SIG-M5 (cell line): Measurements from ENCODE around the gene WDR82.

ENCODE experiments used
- DNase-seq: peaks from one replicate; lab custom pipeline; 2025; lab: John Stamatoyannopoulos, UW

The WDR82 gene, protein sequence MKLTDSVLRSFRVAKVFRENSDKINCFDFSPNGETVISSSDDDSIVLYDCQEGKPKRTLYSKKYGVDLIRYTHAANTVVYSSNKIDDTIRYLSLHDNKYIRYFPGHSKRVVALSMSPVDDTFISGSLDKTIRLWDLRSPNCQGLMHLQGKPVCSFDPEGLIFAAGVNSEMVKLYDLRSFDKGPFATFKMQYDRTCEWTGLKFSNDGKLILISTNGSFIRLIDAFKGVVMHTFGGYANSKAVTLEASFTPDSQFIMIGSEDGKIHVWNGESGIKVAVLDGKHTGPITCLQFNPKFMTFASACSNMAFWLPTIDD

DNA sequence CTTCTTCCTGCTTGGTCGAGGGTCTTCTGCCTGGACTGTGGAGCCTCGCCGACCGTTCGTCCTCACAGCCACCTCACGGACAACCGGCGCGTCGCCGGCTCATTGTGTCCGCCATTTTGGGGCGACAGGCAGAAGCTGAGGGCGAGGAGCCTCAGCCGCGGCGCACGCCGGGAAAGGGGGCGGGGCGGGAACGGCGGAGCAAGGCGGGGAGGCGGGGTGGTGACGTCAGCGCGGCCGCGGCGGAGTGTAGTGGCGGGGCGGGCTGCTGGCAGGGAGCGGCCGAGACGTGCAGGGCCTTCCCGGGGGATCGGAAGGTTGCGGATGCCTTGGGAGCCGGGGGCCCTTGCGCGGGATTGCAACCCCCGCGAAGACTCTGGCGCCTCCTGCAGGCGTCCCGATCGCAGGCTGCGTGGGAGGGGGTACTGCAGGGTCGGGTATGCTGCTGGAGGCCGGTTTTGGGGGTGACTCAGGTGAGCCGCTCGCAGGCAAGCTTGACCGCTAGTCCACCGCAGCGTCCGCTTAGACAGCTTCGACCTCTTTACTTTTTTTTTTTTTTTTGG, at the start of gene WDR82:
TSS of gene WDR82 (minus strand) at position 140 of the 560 bp plus-strand sequence. CDS start 288 bp downstream, outside the sequence.
- DNase-seq: peak; percentile 60

DNA sequence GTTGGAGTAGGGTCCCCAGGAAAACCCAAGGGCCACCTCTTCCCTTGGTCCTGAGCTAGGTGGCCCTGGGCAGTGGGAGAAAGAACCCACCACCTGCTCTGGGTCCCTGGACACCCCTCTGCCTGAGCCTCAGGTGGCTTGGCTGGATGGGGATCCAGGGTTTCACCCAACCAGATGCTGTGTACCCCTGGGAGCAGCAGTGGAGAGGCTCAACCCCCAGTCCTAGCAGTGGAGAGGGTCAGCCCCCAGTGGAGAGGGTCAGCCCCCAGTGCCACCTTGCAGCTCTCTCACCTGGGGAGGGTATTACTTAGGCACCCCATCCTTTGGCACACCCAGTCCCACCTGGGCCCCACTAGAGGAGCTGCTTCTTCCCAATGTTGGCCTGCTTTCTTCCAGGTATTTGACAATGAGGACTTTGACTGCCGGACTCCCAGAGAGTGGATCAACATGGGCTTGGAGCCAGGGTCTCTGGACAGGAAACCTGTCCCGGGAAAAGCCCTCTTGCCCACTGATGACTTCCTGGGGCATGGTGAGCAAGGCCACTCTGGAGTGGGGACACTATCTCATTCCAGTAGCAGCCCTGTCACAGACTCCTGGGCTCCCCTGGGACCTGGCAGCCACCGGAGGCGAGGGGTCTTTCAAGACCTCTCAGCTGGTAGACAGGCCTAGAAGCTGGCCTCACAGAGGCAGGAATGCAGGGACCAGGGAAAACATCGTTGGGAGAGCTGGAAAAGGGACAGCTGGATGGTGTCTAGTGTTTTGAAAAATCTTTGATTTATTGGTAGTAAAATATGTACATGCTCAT, 49.2 kb upstream of the WDR82 start:
- DNase-seq: no peak

DNA sequence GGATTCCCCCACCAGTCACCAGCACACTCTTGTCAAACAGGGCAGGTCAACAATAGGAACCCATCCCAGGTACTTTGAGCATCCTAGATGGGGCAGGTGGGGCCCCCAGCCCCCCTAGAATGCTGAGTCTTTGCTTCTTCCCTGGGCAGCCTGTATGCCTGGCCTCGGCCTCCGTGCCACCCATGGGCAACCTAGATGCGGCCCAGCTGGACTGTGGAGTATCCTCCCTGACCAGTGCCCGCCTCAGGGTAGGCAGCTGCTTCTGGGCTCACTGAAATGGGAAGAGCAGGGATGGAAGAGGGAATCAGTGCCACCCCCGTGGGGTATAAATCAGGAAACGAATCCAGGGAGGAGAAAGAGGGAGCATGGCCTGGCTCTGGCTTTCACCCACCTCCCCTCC, 48.5 kb upstream of the WDR82 start:
- no peak for DNase-seq

DNA sequence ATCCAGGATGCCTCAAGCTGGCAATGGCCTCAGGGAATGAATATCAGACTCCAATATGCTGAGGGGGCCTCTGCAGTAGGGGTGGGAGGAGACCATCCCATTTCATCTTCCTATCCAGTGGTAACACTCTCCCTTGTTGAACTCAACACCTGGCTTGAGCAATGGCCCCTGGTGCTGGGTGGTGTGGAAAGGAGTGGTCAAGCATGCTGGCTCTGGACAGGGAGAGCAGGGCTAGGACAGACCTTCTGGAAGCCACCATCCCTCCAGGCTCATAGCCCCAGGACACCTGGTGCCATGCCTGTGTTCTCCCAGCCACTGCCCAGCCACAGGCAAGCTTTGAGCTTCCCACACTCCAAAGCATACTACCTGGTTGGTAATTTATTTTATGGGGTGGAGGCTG, 47.2 kb upstream of the WDR82 start:
- no peak for DNase-seq

DNA sequence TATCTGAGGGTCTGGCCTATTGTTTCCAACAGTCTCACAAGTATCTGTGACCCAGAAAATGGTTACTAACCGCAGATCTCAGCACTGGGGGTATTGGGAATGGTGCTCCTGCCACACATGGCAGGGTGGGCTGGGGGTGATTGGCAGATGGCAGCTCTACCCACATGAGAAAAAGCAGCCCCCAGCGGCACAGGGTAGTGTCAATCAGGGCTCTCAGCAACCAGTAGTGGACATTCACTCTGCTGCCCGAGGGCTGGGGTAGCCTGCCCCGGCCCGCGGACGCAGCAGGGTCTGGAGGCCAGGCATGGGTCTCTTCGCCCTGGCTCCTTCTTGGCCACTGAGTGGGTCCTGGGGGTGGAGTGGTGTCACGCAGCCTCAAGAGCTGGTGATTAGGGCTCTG, 46.2 kb upstream of the WDR82 start:
- no peak for DNase-seq

DNA sequence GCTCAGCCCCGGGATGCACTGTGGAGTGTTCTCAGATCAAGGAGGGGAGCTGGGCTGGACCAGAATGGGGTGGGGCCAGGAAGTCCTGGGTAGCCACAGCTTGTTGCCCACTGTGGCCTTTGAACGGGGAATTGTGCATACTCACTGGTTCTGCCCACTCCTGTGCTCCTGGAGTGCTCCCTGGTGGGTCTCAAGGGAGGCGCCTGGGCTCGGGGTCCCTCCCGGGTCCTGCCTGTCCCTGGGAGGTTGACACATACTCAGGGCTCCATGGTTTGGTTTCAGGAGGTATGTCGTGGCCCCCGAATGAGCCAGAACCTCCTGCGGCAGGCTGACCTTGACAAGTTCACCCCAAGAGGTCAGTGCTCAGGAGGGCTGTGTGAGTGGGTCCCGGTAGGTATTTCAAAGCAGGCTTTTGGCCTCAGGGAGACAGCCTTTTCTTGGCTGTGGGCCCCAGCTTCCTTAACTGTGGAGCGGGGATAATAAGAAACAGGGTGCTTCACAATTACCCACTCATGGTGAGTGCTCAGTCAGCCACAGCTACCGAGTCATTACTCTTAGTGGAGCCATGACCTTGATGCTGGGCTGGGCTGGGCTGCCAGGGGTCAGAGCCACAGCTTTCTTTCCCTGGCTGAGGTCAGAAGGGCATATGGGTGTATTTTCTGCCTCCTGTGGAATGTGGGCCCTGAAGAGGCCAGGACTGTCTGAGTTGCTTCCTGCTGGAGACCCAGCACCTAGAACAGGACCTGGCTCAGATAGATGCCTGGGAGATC, 45.3 kb upstream of the WDR82 start:
- no peak for DNase-seq

DNA sequence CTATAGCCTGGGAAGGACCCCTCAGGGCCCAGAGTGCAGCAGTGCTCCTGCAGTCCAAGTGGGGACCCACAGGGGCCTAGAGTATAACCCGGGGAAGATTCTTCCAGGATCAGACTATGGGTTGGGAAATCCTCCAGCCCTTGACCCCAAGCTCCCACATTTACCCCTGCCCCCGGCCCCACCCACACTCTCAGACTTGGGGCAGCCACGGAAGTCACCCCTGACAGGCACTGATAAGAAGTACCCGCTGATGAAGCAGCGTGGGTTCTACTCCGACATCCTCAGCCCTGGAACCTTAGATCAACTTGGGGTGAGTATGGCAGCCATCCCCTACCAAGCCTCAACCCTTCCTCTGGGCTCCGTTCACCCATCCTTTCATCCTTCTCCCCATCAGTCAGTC, 44.0 kb upstream of the WDR82 start:
- no peak for DNase-seq

DNA sequence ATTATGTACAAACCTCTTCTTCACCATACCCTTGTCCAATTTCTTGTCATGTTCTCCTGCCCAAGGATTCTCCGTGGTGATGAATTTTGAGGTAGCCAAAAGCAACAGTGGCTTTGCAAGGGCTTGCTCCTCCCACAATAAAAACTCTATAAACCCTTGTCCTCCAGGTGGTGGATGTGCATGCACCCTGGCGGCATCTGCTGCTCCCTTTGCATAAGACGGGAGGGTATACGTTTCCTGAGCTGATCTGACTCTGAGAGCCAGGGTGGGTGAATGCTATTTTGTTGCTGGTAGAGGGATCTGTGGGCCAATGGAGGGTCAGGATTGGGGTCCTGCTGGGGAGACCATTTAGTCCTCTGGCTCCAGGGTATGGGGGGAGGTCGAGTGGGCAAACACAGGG, 43.0 kb upstream of the WDR82 start:
- no peak for DNase-seq

DNA sequence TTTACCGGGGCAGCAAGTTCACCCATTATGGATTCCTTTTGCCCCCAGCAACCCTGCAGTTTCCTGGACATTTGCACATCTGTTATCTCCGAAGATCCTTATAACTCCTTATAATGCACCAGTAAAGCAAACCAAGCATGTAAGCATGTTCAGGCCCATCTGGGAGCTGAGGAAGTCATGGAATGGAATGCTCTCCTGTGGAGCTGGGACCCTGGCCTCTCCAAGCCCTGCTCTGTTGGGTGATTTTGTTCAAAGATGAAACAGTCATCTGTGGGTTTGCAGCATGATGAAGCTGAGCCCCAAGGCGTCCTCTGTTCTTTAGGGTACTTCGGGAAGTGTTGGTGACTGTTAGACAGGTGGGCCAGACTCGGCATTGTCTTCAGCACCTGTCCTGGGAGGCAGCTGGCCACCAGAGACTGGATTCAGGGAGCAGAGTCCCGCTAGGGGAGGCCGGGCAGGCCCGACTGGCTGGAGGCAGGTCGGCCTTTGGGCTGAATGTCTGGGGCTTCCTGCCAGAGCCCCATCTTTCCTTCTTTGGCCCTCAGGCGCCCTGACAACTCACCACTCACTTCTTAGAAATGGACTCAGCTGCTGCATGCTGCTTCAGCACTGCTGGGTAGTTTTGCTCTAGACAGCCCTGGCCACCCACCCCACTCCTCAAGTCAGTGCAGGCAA, 41.6 kb upstream of the WDR82 start:
- no peak for DNase-seq

DNA sequence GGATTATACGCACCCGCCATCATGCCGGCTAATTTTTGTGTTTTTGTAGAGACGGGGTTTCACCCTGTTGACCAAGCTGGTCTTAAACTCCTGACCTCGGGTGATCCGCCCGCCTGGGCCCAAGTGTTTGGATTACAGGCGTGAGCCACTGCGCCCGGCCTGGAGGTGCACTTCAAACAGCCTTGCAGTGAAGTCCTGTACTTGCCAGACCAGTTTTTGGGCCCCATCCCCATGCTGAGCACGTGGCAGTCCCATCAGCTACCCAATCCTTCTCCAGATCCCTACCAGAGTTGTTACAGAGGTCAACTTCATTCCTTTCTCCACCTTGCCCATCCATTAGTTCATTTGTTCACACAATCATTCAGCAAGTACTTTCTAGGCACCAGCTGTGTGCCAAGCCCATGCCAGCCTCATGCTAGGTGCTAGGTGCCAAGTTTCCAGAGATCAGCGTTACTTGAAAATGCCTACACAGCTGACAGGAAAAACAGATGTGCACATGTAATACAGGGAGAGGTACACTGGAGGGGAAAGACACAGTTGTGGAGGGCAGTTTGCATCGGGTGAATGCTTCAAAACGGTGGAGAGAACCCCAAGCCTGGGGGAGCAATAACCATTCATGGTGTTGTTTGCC, 39.9 kb upstream of the WDR82 start:
- DNase-seq: no peak

DNA sequence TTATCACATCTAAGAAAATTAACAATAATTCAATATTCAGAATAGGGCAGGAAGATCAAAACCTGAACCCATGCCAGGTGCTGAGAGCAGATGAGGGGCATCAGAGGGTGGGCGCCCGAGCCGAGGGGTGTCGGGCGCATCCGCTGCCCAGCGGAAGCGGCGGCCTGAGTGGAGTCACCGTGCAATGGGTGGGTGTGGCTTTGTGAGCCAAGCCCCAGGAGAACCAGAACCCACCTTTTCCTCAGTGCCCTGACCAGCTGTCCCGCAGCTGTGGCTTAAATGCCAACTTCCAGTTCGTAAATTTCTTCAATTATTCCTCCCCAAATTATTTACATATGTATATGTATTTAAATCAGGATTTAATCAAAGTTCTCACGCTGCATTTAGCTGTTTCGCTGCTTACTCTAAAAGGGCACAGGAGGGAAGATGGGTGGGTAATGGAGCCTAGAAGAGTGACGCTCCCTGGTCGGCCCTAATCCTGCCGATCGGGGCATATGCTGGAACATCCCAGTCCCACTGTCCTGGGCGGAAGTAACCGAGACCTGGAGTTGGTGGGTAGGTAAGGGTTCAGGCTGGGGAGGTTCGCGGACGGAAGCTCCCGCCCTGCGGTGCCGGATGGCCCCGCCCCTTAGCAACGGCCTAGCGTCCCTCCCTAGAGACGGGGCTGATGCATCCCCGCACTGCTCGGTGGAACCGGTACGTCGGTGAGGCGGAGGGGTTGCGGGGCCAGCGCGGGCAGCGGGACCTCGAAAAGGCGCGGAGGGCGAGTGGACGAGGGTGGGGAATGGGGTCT, 39.0 kb upstream of the WDR82 start:
- DNase-seq: no peak

DNA sequence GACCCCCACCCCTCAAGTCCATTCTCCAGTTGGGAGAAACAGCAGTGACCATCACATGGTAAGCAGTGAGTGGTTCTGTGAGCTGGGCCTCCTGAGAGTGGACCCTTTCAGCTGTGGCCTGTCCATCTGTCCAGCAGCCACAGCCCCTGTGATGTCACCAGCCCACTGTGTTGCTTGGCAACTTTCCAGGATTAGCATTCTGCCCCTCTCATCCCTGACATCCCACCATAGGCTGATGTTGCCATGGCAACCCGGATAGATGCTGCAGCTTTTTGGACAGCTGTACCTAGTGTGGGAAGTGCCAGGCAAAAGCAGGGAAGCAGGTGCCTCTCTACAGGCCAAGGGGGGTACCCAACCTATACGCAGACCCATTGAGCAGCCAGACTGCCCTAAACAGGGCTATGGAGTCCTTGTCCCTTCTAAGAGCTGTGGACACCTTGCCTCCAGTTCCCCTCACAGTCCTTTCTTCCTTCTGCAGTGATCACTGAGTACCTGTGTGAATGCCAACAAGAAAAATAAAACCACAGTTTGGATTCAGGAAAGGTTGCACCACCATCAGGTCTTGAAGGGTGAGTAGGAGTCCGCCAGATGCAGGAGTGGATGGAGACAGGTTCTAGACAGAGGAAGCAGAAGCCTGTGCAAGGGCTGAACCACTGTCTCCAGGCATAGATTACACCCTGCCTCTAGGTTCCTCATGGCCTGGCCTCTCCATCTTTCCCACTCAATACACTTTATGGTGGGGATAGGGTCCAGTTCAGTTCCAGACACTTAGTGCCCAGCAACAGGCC, 37.7 kb upstream of the WDR82 start, which contains the start of gene DNAH1:
TSS of gene DNAH1 (plus strand) at position 343 of the 788 bp plus-strand sequence. CDS start 6,124 bp downstream, outside the sequence.
- no peak for DNase-seq

DNA sequence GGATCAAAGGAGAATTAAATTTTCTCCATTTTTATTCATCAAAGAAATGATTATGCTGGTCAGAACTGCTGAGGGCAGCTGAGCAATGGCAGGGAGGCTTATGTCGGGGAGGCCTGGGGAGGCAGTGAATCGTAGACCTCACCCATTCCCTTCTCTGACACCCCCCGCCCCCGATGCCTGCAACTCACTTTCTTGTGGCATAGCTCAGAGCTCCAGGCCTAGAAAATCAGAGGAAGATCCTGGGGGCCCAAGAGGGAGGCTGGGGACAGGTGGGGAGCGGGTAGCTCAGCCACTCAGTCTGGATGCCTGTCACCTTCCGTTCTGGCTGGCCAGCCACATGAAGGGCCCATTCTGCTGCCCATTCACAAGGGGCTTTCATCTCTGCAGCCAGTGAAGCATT, 36.6 kb upstream of the WDR82 start:
- DNase-seq: no peak

DNA sequence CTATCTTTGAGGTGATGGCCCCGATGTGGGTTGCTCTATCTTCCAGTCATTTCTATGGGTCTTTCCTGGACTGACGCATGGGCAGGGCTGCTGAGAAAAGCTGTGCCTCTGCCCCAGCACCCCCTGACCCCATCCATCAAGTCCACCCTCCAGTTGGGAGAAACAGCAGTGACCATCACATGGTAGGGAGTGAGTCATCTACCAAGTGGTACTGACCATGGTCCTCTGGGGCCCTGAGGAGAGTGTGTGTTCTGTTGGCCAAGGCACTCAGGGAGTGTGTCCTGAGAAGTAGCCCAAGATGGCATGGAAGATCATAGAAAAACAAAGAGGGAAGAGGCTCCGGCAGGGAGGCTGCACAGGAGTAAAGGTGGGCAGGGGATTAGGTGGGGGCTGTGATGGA, 36.0 kb upstream of the WDR82 start:
- DNase-seq: no peak

DNA sequence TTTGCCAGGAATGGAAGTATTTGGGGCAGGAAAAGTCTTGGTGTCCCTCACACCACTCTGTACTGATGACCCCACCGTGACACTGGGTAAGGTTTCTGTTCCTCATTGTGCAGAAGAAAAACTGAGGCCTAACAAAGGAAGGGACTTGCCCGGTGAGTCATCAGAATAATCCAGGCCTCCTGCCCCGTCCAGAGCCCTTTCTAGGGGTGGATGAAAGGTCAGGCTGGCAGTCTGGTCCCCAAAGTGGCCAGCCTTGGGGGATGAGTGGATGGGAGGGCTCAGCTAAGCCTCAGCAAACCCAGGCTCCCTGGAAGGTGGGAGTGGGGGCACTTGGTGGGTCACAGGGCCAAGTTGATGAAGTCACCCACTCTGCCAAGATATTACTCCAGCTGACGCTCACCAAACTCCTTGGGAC, 35.3 kb upstream of the WDR82 start:
- DNase-seq: no peak

DNA sequence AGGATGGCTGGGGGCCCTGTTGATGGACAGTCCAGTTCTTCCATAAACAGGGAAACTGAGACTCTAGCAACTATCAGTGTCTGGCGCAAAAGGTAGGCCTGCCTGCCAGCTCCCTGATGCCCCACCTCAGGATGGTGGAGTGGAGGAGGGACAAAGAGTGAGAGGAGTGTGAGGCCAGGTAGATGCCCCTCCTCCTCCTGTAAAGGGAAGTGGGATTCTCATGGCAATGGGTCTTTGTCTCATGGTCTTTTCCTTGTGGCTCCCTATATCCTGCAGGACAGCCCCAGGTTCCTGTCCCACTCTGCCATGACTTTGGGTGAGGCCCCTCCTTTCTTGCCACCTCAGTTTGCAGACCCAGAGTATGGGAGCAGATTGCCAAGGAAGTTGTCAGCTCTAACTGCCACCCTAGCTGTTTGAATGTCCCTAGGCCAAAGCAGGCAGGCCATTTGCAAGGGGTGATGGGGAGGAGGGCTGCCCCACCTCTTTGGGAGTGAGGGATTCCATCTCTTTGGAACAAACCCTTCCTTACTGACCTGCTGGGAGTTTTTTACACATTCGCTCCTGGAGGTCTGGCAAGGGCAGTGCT, 34.8 kb upstream of the WDR82 start:
- DNase-seq: no peak

DNA sequence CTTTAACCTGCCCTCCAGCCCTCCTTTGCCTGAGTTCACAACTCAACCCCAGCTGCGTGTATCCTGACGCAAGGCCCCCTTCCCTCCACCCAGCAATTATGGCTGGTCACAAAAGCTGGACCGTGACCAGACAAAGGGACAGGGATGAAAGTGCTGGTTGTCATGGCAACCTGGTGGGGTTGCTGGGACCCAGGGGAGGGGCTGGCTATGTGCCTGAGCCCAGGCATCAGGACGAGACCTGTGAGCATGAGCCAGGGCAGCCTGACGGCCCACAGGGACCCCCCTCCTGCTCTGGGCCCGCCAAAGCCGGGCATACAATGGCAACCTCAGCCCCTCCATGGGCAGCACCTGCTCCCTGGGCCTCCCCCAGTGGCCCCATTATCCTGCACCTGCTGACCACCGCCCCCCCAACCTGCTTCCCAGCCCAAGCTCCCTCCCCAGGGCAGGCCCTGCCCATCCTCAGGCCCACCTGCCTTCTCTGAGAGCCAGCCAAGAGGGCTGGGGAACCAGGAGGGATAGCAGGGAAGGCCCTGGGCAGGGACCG, 33.2 kb upstream of the WDR82 start:
- DNase-seq: no peak

DNA sequence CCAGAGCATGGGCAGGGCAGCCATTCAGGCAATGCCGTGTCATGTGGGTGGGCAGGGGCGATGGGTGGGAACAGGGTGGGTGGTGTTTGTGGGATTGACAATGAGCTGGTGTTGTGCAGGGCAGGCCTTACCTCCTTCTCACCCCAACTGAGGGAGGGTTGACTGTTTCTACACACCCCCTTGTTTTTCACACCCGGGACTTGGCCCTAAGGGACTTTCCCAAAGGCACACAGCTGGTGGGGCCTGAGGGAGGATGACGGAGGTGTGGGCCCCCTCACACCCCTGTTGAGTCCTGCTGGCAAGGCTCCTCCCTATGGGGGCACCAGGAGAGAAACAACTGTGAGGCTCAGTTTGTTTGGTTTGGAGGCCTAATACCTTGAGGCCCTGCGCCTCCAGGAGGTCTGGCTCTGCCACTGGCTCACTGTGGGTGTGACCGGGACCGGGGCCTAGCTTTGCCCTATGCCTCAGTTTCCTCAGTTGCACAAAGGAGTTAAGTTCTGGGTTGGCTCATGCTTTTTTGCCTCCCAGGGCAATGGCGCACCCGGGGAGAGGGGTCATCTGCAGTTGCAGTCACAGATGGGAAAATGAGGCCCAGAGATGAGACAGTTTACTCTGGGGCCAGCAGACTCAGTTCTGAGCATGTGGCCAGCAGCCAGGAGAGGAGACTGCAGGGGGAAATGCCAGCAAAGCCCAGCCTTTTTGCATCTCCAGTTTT, 32.6 kb upstream of the WDR82 start:
- DNase-seq: no peak
